ENCODE data around the gene ZBTB40.

The ZBTB40 gene

GRCh38 chr1:22410401-22410800 lies 41.2 kb upstream of the ZBTB40 start:
- in situ Hi-C loops (cut with MboI; ENCODE audit: low sequenced_read_pairs, unreplicated experiment): loop anchor here (10.0 kb wide), 1 partner anchor 276 kb away; no protein-coding TSS in a partner anchor
- TF ChIP-seq CTCF (IDR thresholded peaks at IDR 0.05; ENCODE audit: borderline replicate concordance, control extremely low read depth, extremely low read depth, insufficient read depth, missing control alignments): no peak
- no peak for DNase-seq (ENCODE audit: low spot score)

GRCh38 chr1:22410928-22411495 lies 40.6 kb upstream of the ZBTB40 start:
- in situ Hi-C loops (cut with MboI; ENCODE audit: low sequenced_read_pairs, unreplicated experiment): loop anchor here (10.0 kb wide), 1 partner anchor 276 kb away; no protein-coding TSS in a partner anchor
- no peak for TF ChIP-seq CTCF (IDR thresholded peaks at IDR 0.05; ENCODE audit: borderline replicate concordance, control extremely low read depth, extremely low read depth, insufficient read depth, missing control alignments)
- DNase-seq (ENCODE audit: low spot score): no peak

- in situ Hi-C loops (cut with MboI; ENCODE audit: low sequenced_read_pairs, unreplicated experiment): loop anchor here (10.0 kb wide), 1 partner anchor 277 kb away; no protein-coding TSS in a partner anchor
- DNase-seq (ENCODE audit: low spot score): no peak
- TF ChIP-seq CTCF (IDR thresholded peaks at IDR 0.05; ENCODE audit: borderline replicate concordance, control extremely low read depth, extremely low read depth, insufficient read depth, missing control alignments): no peak
Measured at GRCh38 chr1:22411589-22411988, 40.1 kb upstream of the ZBTB40 start.

GRCh38 chr1:22412932-22413727 lies 38.5 kb upstream of the ZBTB40 start:
- DNase-seq (ENCODE audit: low spot score): no peak
- in situ Hi-C loops (cut with MboI; ENCODE audit: low sequenced_read_pairs, unreplicated experiment): loop anchor here (10.0 kb wide), 1 partner anchor 278 kb away; no protein-coding TSS in a partner anchor
- no peak for TF ChIP-seq CTCF (IDR thresholded peaks at IDR 0.05; ENCODE audit: borderline replicate concordance, control extremely low read depth, extremely low read depth, insufficient read depth, missing control alignments)

- DNase-seq (ENCODE audit: low spot score): no peak
- no peak for TF ChIP-seq CTCF (IDR thresholded peaks at IDR 0.05; ENCODE audit: borderline replicate concordance, control extremely low read depth, extremely low read depth, insufficient read depth, missing control alignments)
- in situ Hi-C loops (cut with MboI; ENCODE audit: low sequenced_read_pairs, unreplicated experiment): loop anchor here (10.0 kb wide), 1 partner anchor 279 kb away; no protein-coding TSS in a partner anchor
Measured at GRCh38 chr1:22413799-22414198, 37.9 kb upstream of the ZBTB40 start.

GRCh38 chr1:22414244-22414751 lies 37.4 kb upstream of the ZBTB40 start:
- no peak for TF ChIP-seq CTCF (IDR thresholded peaks at IDR 0.05; ENCODE audit: borderline replicate concordance, control extremely low read depth, extremely low read depth, insufficient read depth, missing control alignments)
- no peak for DNase-seq (ENCODE audit: low spot score)
- in situ Hi-C loops (cut with MboI; ENCODE audit: low sequenced_read_pairs, unreplicated experiment): loop anchor here (10.0 kb wide), 1 partner anchor 279 kb away; no protein-coding TSS in a partner anchor

Measured in GM13976 (cell line).